Activated T-cell treated with anti-CD3 and anti-CD28 coated beads, Interleukin-2, amount 50 U/mL, for 72 hours (primary cell): Measurements from ENCODE around the gene HS3ST5. TPM values are rescaled to one million over a fixed set of nuclear protein-coding genes. Genes with fewer than 3 reads are reported as not detected.
"Not testable (repeated sequence)": the region's sequence is repeated elsewhere in the genome, so short reads cannot be mapped to it uniquely, and the experiment has no call there.

ENCODE experiments used
- ATAC-seq, 2 donors: fragments of 150-1000 bp; cut with Tn5 transposase; replicated peaks in 1 of 2; 2 replicates each; pipeline ENCODE4 v1.10.0; 2021; ENCODE audit warnings: moderate library complexity in 2 of 2, mild to moderate bottlenecking in 1 of 2
- DNase-seq, 2 donors: peaks; one replicate each; pipeline ENCODE4 v3.0.0; 2021 to 2022; ENCODE audit warnings: mixed read lengths in 1 of 2
- H3K27ac Mint-ChIP-seq: one replicate; pipeline ENCODE4 v1.8.0; 2022; ENCODE audit warnings: mild to moderate bottlenecking, moderate library complexity, mixed read lengths
- H3K27me3 Mint-ChIP-seq: one replicate; pipeline ENCODE4 v1.8.0; 2022; ENCODE audit warnings: low read depth, mixed read lengths
- H3K36me3 Mint-ChIP-seq, 2 donors: one replicate each; pipeline ENCODE4 v1.8.0; 2022; ENCODE audit warnings: mixed read lengths in 2 of 2, mild to moderate bottlenecking in 1 of 2; ENCODE audit not compliant: insufficient read depth in 2 of 2
- H3K4me1 Mint-ChIP-seq: one replicate; pipeline ENCODE4 v1.8.0; 2022; ENCODE audit warnings: low read depth, mixed read lengths
- H3K4me3 Mint-ChIP-seq, 2 donors: one replicate each; pipeline ENCODE4 v1.8.0; 2022; ENCODE audit warnings: mild to moderate bottlenecking in 2 of 2, mixed read lengths in 2 of 2, moderate library complexity in 2 of 2
- H3K9me3 Mint-ChIP-seq, 2 donors: one replicate each; pipeline ENCODE4 v1.8.0; 2022; ENCODE audit warnings: mixed read lengths in 2 of 2
- total RNA-seq, 2 donors: library from RNA; stranded (reverse); gene quantifications; one replicate each; pipeline ENCODE4 v1.2.3, GENCODE V29; 2022

Gene HS3ST5
- total RNA-seq, 2 donors from 2014 or later, result not detected

DNA sequence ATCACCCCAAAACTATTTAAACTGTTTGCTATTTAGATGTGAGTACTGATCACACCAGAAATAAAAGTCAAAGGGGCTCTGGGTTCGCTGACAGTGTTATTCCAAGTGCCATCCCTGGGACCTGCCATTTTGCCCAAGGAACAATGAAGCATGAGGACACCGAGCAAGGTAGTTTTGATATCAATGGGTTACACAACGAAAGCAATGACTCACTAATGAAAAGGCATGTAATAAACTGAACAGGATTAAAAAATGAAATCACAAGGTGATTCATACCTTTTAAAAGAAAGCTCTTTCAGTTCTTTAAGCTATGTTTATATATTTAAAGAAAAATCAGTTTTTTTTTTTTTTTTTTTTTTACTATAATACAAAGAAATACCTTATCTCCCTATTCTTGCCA lies 102.0 kb downstream of the HS3ST5 start:
- Mint-ChIP-seq H3K4me1 (no peaks in the 10 kb centered on the region), H3K27ac (no peak overlapping the region)
- no peak for ATAC-seq

GRCh38 chr6:114228675-114229074 lies 114.1 kb downstream of the HS3ST5 start:
- DNase-seq, result no peak
- Mint-ChIP-seq H3K27ac (no peak overlapping the region), H3K27me3 (no peaks in the 10 kb centered on the region), H3K4me1 (no peaks in the 10 kb centered on the region), H3K9me3 (peaks cover 0 to 1% of the 10 kb centered on the region in 2 donors), H3K36me3 (no peaks in the 10 kb centered on the region), H3K4me3 (no peak overlapping the region)
- no peak for ATAC-seq

More for the DNA sequence above, 102.0 kb downstream of the HS3ST5 start:
- Mint-ChIP-seq H3K27me3 (no peaks in the 10 kb centered on the region), H3K4me3 (no peak overlapping the region), H3K36me3 (no peaks in the 10 kb centered on the region), H3K9me3 (no peaks in the 10 kb centered on the region)
- DNase-seq, result no peak

GRCh38 chr6:114227944-114228468 lies 114.8 kb downstream of the HS3ST5 start:
- Mint-ChIP-seq H3K36me3 (no peaks in the 10 kb centered on the region), H3K27ac (no peak overlapping the region), H3K4me3 (no peak overlapping the region), H3K27me3 (no peaks in the 10 kb centered on the region), H3K9me3 (peaks cover 0 to 1% of the 10 kb centered on the region in 2 donors), H3K4me1 (no peaks in the 10 kb centered on the region)
- no peak for DNase-seq
- no peak for ATAC-seq

DNA sequence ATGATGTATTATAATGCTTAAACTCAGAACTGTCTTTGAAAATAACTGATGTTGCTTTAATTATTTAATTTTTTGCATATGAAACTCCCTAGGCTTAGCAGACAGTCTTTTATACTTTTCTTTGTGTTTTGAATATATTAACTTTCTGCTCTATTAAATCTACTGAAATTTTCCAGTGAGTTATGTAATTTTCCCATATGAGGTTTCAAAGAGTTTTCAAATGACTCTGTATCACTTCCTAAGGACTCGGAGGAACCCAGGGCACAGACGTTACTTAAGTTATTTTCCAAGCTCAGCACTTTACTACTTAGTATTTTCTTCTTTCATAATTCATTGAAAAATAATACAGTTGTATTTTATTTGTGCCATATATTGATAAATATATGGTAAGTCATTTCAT lies 122.6 kb downstream of the HS3ST5 start:
- Mint-ChIP-seq H3K4me3 (no peak overlapping the region), H3K27me3 (no peaks in the 10 kb centered on the region), H3K36me3 (no peaks in the 10 kb centered on the region), H3K9me3 (no peaks in the 10 kb centered on the region), H3K27ac (no peak overlapping the region), H3K4me1 (no peaks in the 10 kb centered on the region)
- no peak for ATAC-seq
- no peak for DNase-seq

DNA sequence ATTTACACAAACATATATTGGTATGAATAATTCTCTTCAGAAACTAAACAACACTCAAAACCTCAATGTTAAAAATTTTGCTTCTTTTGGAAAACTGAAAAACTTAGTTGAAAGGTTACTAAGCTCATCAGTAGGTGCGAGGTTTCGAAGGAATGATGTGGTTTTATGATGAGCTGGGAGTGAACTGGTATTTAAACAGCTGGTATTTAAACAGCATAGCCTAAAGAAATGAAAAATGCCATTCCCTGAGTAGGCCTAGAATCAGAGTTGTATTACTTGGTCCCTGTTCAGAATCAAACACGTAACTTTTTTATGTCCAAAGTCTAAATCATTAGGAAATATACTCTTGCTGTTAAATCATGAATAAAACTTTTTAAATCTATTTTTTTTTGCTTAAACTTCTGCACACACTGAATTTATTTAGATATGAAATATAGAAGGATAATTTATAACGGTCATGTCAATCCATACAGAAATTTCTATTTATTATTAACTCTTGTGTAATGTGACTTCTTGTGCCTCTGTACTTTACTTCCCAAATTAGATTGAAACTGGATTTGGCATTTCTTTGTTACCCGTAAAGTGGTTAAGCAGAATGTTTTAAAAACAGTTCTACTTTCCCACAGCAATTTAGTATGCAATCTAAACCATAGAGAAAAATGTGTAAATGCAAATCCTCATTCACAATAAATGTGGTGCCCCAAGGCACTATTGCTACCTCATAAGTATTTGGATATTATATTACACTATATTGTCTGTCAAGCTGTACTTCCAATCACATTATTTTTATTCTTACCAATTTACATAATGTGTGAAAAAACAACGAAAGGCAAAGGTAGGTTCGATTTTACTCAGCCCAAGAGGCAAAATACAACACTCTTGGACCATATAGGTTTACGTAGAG lies 124.1 kb downstream of the HS3ST5 start:
- no peaks in the 10 kb centered on the region for H3K4me1 Mint-ChIP-seq
- H3K4me3 Mint-ChIP-seq, result no peak overlapping the region
- DNase-seq (no peak), ATAC-seq (no peak)
- H3K27me3 Mint-ChIP-seq, result no peaks in the 10 kb centered on the region
- no peaks in the 10 kb centered on the region for H3K36me3 Mint-ChIP-seq
- no peaks in the 10 kb centered on the region for H3K9me3 Mint-ChIP-seq
- no peak overlapping the region for H3K27ac Mint-ChIP-seq

DNA sequence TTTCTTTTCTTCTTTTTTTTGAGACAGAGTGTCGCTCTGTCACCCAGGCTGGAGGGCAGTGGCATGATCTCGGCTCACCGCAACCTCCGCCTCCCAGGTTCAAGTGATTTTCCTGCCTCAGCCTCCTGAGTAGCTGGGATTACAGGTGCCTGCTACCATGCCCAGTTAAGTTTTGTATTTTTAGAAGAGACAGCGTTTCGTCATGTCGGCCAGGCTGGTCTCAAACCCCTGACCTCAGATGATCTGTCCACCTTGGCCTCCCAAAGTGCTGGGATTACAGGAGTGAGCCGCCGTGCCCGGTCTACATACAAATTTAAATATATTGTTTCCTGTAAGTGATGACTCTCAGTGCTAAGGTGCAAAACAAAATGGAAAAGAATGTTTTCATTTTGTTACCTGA lies 124.8 kb downstream of the HS3ST5 start:
- not testable (repeated sequence) for ATAC-seq, H3K27ac Mint-ChIP-seq, H3K4me3 Mint-ChIP-seq, H3K36me3 Mint-ChIP-seq, H3K9me3 Mint-ChIP-seq, DNase-seq, H3K4me1 Mint-ChIP-seq, H3K27me3 Mint-ChIP-seq

DNA sequence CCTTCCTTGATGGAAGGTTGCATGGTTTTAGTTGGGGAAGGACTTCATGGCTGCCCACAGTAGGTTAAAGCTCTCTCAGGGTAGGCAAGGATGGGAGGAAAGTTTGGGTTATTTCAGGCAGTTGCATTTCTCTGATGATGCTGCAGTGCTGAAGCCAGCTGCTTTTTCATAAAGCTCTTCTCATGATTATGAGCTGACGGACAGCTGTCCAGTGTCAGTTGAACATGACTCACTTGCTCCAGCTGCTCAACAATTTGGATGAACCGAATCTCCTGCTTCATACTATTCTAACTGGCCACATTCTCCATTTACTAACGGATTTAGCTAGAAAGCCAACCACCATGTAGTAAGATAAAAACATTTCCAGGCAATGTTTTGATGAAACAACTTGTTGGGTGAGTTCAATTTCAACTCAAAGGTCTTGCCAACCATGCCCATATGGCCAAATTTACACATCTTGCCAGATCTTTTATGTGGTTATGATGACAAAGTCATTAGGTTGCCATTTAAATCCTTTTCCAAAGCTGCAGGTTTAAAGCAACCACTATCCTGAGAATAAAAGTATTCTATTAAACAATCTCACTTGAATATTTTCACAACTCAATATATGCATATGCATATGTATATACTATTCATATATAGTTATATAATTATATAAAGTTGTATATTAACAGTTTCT lies 125.9 kb downstream of the HS3ST5 start:
- no peak overlapping the region for H3K4me3 Mint-ChIP-seq
- H3K9me3 Mint-ChIP-seq, result no peaks in the 10 kb centered on the region
- H3K36me3 Mint-ChIP-seq, result no peaks in the 10 kb centered on the region
- H3K4me1 Mint-ChIP-seq, result no peaks in the 10 kb centered on the region
- ATAC-seq (no peak), DNase-seq (no peak)
- no peaks in the 10 kb centered on the region for H3K27me3 Mint-ChIP-seq
- H3K27ac Mint-ChIP-seq, result no peak overlapping the region

GRCh38 chr6:114210467-114210866 lies 132.4 kb downstream of the HS3ST5 start:
- H3K27ac Mint-ChIP-seq, result no peak overlapping the region
- ATAC-seq, result no peak
- DNase-seq, result no peak
- no peaks in the 10 kb centered on the region for H3K9me3 Mint-ChIP-seq
- no peak overlapping the region for H3K4me3 Mint-ChIP-seq
- no peaks in the 10 kb centered on the region for H3K27me3 Mint-ChIP-seq
- H3K4me1 Mint-ChIP-seq, result no peaks in the 10 kb centered on the region
- no peaks in the 10 kb centered on the region for H3K36me3 Mint-ChIP-seq

DNA sequence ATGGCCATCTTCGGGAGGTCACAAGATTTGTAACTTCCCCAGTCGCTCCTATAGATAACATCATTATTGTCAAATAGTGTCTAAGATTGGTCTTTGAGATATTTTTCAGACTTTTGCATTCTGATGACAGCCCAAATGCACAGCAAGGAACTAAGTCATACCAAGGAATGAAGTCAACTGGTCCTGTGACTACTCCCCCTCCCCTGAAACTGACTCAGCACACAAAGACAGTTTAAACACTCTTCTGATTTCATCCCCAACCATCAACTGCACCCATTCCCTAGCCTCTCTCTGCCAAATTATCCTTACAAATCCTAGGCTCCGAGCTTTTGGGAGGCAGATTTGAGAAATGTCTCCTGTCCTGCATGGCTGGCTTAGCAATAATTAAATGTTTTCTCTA lies 139.4 kb downstream of the HS3ST5 start:
- H3K4me1 Mint-ChIP-seq, result no peaks in the 10 kb centered on the region
- DNase-seq (no peak), ATAC-seq (no peak)
- H3K9me3 Mint-ChIP-seq, result peaks cover 2 to 3% of the 10 kb centered on the region in 2 donors
- no peaks in the 10 kb centered on the region for H3K36me3 Mint-ChIP-seq
- no peak overlapping the region for H3K27ac Mint-ChIP-seq
- no peaks in the 10 kb centered on the region for H3K27me3 Mint-ChIP-seq
- no peak overlapping the region for H3K4me3 Mint-ChIP-seq

GRCh38 chr6:114202389-114202788 lies 140.4 kb downstream of the HS3ST5 start:
- Mint-ChIP-seq H3K9me3 (peaks cover 2 to 3% of the 10 kb centered on the region in 2 donors), H3K36me3 (no peaks in the 10 kb centered on the region), H3K4me3 (no peak overlapping the region), H3K27ac (no peak overlapping the region), H3K27me3 (no peaks in the 10 kb centered on the region), H3K4me1 (no peaks in the 10 kb centered on the region)
- ATAC-seq (no peak), DNase-seq (no peak)

- ATAC-seq, result no peak
- Mint-ChIP-seq H3K4me3 (no peak overlapping the region), H3K27me3 (no peaks in the 10 kb centered on the region), H3K36me3 (no peaks in the 10 kb centered on the region), H3K27ac (no peak overlapping the region), H3K9me3 (peaks cover 2 to 3% of the 10 kb centered on the region in 2 donors), H3K4me1 (no peaks in the 10 kb centered on the region)
- DNase-seq, result no peak
Measured at GRCh38 chr6:114200891-114201290, 141.9 kb downstream of the HS3ST5 start.

DNA sequence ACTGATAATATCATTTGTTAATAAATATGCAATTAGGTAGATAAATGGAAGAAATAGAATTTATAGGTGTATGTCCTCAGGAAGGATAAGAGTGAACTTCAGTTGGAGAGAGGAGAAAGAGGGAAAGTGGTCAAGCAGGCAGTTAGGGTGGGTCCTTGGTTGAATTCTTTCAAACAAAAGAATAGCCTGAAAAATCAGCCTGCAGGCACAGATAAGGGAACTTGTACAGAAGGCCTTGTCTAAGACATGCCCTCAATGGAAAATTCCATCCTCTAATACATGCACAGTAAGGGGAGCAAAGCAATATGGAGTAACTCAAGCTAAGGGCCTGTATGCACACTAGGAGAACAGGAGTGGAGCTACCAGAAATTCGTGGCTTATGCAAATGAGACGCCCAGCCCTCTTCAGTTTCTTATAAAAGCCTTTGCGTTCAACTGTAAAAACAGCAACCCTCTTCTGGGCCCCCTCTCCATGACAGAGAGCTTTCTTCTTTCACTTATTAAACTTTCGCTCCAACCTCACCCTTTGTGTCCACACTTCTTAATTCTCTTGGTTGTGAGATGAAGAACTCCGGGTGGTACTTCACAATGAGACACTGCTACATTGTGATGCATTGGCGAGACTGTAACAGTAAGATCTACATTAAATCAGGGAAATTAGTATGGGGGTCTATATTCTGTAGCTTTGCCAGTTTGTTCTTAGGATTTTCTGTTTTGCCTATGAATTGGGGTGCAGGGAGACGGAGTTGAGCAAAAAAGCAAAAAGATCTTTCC lies 147.0 kb downstream of the HS3ST5 start:
- H3K4me3 Mint-ChIP-seq, result no peak overlapping the region
- H3K27ac Mint-ChIP-seq, result no peak overlapping the region
- H3K27me3 Mint-ChIP-seq, result no peaks in the 10 kb centered on the region
- DNase-seq, result no peak
- H3K4me1 Mint-ChIP-seq, result no peaks in the 10 kb centered on the region
- no peak for ATAC-seq
- H3K36me3 Mint-ChIP-seq, result no peaks in the 10 kb centered on the region
- no peaks in the 10 kb centered on the region for H3K9me3 Mint-ChIP-seq

- no peak overlapping the region for H3K27ac Mint-ChIP-seq
- no peak overlapping the region for H3K4me3 Mint-ChIP-seq
- no peaks in the 10 kb centered on the region for H3K27me3 Mint-ChIP-seq
- H3K4me1 Mint-ChIP-seq, result no peaks in the 10 kb centered on the region
- ATAC-seq, result no peak
- no peaks in the 10 kb centered on the region for H3K9me3 Mint-ChIP-seq
- H3K36me3 Mint-ChIP-seq, result no peaks in the 10 kb centered on the region
- DNase-seq, result no peak
Measured at GRCh38 chr6:114195027-114195365, 147.8 kb downstream of the HS3ST5 start.
